ENCODE data around the gene ADISSP. TPM values are rescaled to one million over a fixed set of nuclear protein-coding genes. Genes with fewer than 3 reads are reported as not detected.

The ADISSP gene
- total RNA-seq, 1 donor from 2014 or later, result 48.4 TPM

GRCh38 chr20:3749087-3749688 is 18.4 kb downstream of the ADISSP start:
- peaks cover 3 to 8% of the 10 kb centered on the region in 2 donors for H3K4me1 ChIP-seq
- H3K4me3 ChIP-seq, result no peak overlapping the region
- no peak for TF ChIP-seq CTCF (IDR thresholded peaks at IDR 0.05)
- intact Hi-C loops (cut with DNase I), result loop anchor here (2.0 kb wide), 1 partner anchor 72 kb away; no protein-coding TSS in a partner anchor
- H3K27me3 ChIP-seq, result no peaks in the 10 kb centered on the region
- DNase-seq (ENCODE audit: low spot score in 2 of 2), result no peak
- no peak overlapping the region for H3K27ac ChIP-seq
- H3K36me3 ChIP-seq, result no peaks in the 10 kb centered on the region
- H3K9me3 ChIP-seq, result no peaks in the 10 kb centered on the region

GRCh38 chr20:3748073-3748472 is 19.5 kb downstream of the ADISSP start:
- H3K27me3 ChIP-seq, result no peaks in the 10 kb centered on the region
- intact Hi-C loops (cut with DNase I), result loop anchor here (2.0 kb wide), 1 partner anchor 71 kb away; no protein-coding TSS in a partner anchor
- no peaks in the 10 kb centered on the region for H3K9me3 ChIP-seq
- no peak overlapping the region for H3K27ac ChIP-seq
- peaks cover 3 to 8% of the 10 kb centered on the region in 2 donors for H3K4me1 ChIP-seq
- no peak overlapping the region for H3K4me3 ChIP-seq
- no peak for TF ChIP-seq CTCF (IDR thresholded peaks at IDR 0.05)
- no peak for DNase-seq (ENCODE audit: low spot score in 2 of 2)
- no peaks in the 10 kb centered on the region for H3K36me3 ChIP-seq

- DNase-seq (ENCODE audit: low spot score in 2 of 2), result no peak
- H3K36me3 ChIP-seq, result no peaks in the 10 kb centered on the region
- H3K4me3 ChIP-seq, result no peak overlapping the region
- H3K27me3 ChIP-seq, result no peaks in the 10 kb centered on the region
- intact Hi-C loops (cut with DNase I), result no loop called here
- H3K9me3 ChIP-seq, result no peaks in the 10 kb centered on the region
- no peak overlapping the region for H3K27ac ChIP-seq
- TF ChIP-seq CTCF (IDR thresholded peaks at IDR 0.05), result no peak
- peaks cover 3 to 8% of the 10 kb centered on the region in 2 donors for H3K4me1 ChIP-seq
Measured at GRCh38 chr20:3747471-3747870, 20.1 kb downstream of the ADISSP start.

- intact Hi-C loops (cut with DNase I), result no loop called here
- no peaks in the 10 kb centered on the region for H3K27me3 ChIP-seq
- no peaks in the 10 kb centered on the region for H3K36me3 ChIP-seq
- H3K4me3 ChIP-seq, result no peak overlapping the region
- no peaks in the 10 kb centered on the region for H3K9me3 ChIP-seq
- no peak for DNase-seq (ENCODE audit: low spot score in 2 of 2)
- no peak for TF ChIP-seq CTCF (IDR thresholded peaks at IDR 0.05)
- no peak overlapping the region for H3K27ac ChIP-seq
- peaks cover 0 to 3% of the 10 kb centered on the region in 2 donors for H3K4me1 ChIP-seq
Measured at GRCh38 chr20:3745686-3746173, 21.8 kb downstream of the ADISSP start.

- Histone ChIP-seq H3K27me3 (no peaks in the 10 kb centered on the region), H3K9me3 (no peaks in the 10 kb centered on the region), H3K4me1 (peaks cover 0 to 3% of the 10 kb centered on the region in 2 donors), H3K27ac (no peak overlapping the region), H3K4me3 (peak overlapping the region in 1 of 2 donors; percentile 19), H3K36me3 (no peaks in the 10 kb centered on the region)
- DNase-seq (ENCODE audit: low spot score in 2 of 2), result peak in 1 of 2 donors; percentile 81
- intact Hi-C loops (cut with DNase I), result no loop called here
- TF ChIP-seq CTCF (IDR thresholded peaks at IDR 0.05), result no peak
Measured at GRCh38 chr20:3744806-3745685, 22.5 kb downstream of the ADISSP start.
